Measurements from ENCODE around the gene EFHC2. TPM values are rescaled to one million over a fixed set of nuclear protein-coding genes. Genes with fewer than 3 reads are reported as not detected.
A peak's percentile ranks its signal among the peaks of the same experiment; 100 is the strongest.

Gene EFHC2
- polyA plus RNA-seq, 1 donor from 2014 or later = 0.22 TPM

- Histone ChIP-seq H3K27me3 (ENCODE audit: insufficient read depth, low read depth, low read length) (no peaks in the 10 kb centered on the region), H3K79me2 (replicated peaks; ENCODE audit: insufficient read depth, low read length) (no peaks in the 10 kb centered on the region), H3K27ac (ENCODE audit: low read length) (peak overlapping the region; percentile 95), H3K9me3 (ENCODE audit: low read length) (no peaks in the 10 kb centered on the region), H4K20me1 (ENCODE audit: insufficient read depth) (no peaks in the 10 kb centered on the region), H3K9me2 (ENCODE audit: insufficient read depth, low read length) (no peaks in the 10 kb centered on the region), H3K4me2 (ENCODE audit: low read length) (no peak overlapping the region), H2AFZ (ENCODE audit: low read depth, low read length) (no peak overlapping the region), H3K4me3 (ENCODE audit: low read length) (no peak overlapping the region), H3K9ac (ENCODE audit: low read length) (no peak overlapping the region), H3F3A (ENCODE audit: insufficient read depth, low read length, poor library complexity, severe bottlenecking) (no peaks in the 10 kb centered on the region), H3K36me3 (ENCODE audit: insufficient read depth, low read length) (no peaks in the 10 kb centered on the region)
- TF ChIP-seq RAD21 (conservative IDR thresholded peaks at IDR 0.05) = no peak
- no peak for TF ChIP-seq MXI1 (conservative IDR thresholded peaks at IDR 0.05; ENCODE audit: poor library complexity, severe bottlenecking)
- no peak for TF ChIP-seq REST (IDR thresholded peaks at IDR 0.05; ENCODE audit: borderline replicate concordance)
- TF ChIP-seq EZH2 (IDR thresholded peaks at IDR 0.05; ENCODE audit: borderline replicate concordance, insufficient read depth, low read length, poor library complexity, severe bottlenecking) = no peak
- no peak for TF ChIP-seq POLR2AphosphoS5 (IDR thresholded peaks at IDR 0.05)
- no peak for TF ChIP-seq TAF1 (IDR thresholded peaks at IDR 0.05; ENCODE audit: low read depth)
- TF ChIP-seq SMC3 (conservative IDR thresholded peaks at IDR 0.05; ENCODE audit: poor library complexity) = no peak
- no peak for TF ChIP-seq EP300 (conservative IDR thresholded peaks at IDR 0.05; ENCODE audit: poor library complexity, severe bottlenecking)
- TF ChIP-seq CTCF (IDR thresholded peaks at IDR 0.05; ENCODE audit: poor library complexity, severe bottlenecking) = no peak
Observed at GRCh38 chrX:44157858-44158257, 185.6 kb downstream of the EFHC2 start.

GRCh38 chrX:44157283-44157682, 186.2 kb downstream of the EFHC2 start:
- Histone ChIP-seq H3K9me2 (ENCODE audit: insufficient read depth, low read length) (no peaks in the 10 kb centered on the region), H4K20me1 (ENCODE audit: insufficient read depth) (no peaks in the 10 kb centered on the region), H3F3A (ENCODE audit: insufficient read depth, low read length, poor library complexity, severe bottlenecking) (no peaks in the 10 kb centered on the region), H3K9me3 (ENCODE audit: low read length) (no peaks in the 10 kb centered on the region), H2AFZ (ENCODE audit: low read depth, low read length) (no peak overlapping the region), H3K79me2 (replicated peaks; ENCODE audit: insufficient read depth, low read length) (no peaks in the 10 kb centered on the region), H3K4me3 (ENCODE audit: low read length) (no peak overlapping the region), H3K27me3 (ENCODE audit: insufficient read depth, low read depth, low read length) (no peaks in the 10 kb centered on the region), H3K27ac (ENCODE audit: low read length) (peak overlapping the region; percentile 95), H3K36me3 (ENCODE audit: insufficient read depth, low read length) (no peaks in the 10 kb centered on the region), H3K4me2 (ENCODE audit: low read length) (no peak overlapping the region), H3K9ac (ENCODE audit: low read length) (no peak overlapping the region)
- TF ChIP-seq SMC3 (conservative IDR thresholded peaks at IDR 0.05; ENCODE audit: poor library complexity) (no peak), CTCF (IDR thresholded peaks at IDR 0.05; ENCODE audit: poor library complexity, severe bottlenecking) (no peak), EP300 (conservative IDR thresholded peaks at IDR 0.05; ENCODE audit: poor library complexity, severe bottlenecking) (no peak), MXI1 (conservative IDR thresholded peaks at IDR 0.05; ENCODE audit: poor library complexity, severe bottlenecking) (no peak), EZH2 (IDR thresholded peaks at IDR 0.05; ENCODE audit: borderline replicate concordance, insufficient read depth, low read length, poor library complexity, severe bottlenecking) (no peak), POLR2AphosphoS5 (IDR thresholded peaks at IDR 0.05) (no peak), RAD21 (conservative IDR thresholded peaks at IDR 0.05) (no peak), REST (IDR thresholded peaks at IDR 0.05; ENCODE audit: borderline replicate concordance) (no peak), TAF1 (IDR thresholded peaks at IDR 0.05; ENCODE audit: low read depth) (no peak)
